ENCODE results near the gene ZNF711. TPM values are rescaled to one million over a fixed set of nuclear protein-coding genes. Genes with fewer than 3 reads are reported as not detected.
A peak's percentile ranks its signal among the peaks of the same experiment; 100 is the strongest.
"Not testable (repeated sequence)": the region's sequence is repeated elsewhere in the genome, so short reads cannot be mapped to it uniquely, and the experiment has no call there.

Gene ZNF711
- total RNA-seq, 1 experiment from 2014 or later = 28.3 TPM

GRCh38 chrX:85244450-85245211 is 840 bp downstream of the ZNF711 start:
- no peaks in the 10 kb centered on the region for H4K20me1 ChIP-seq (ENCODE audit: insufficient read depth, low read depth, low read length)
- H3K4me3 ChIP-seq (ENCODE audit: low read length) = peak overlapping the region; percentile 72
- DNase-seq = peak; percentile 73
- peaks cover 14% of the 10 kb centered on the region for H3K4me1 ChIP-seq (ENCODE audit: low read length)
- no peaks in the 10 kb centered on the region; the same call in 1 of the 2 replicates for H3K9me3 ChIP-seq (ENCODE audit: low read length)
- H3K36me3 ChIP-seq (ENCODE audit: insufficient read depth, low read length) = peaks cover 23% of the 10 kb centered on the region
- H3K27ac ChIP-seq (ENCODE audit: low read length) = no peak overlapping the region
- peak overlapping the region; percentile 96; the same call in 1 of the 2 replicates for H2AFZ ChIP-seq (ENCODE audit: low read length)
- H3K79me2 ChIP-seq (ENCODE audit: low read length) = peaks cover 40% of the 10 kb centered on the region
- H3K27me3 ChIP-seq (ENCODE audit: low read length) = no peaks in the 10 kb centered on the region
- H3K9me2 ChIP-seq (replicated peaks; ENCODE audit: insufficient read depth, low read length) = no peaks in the 10 kb centered on the region
- peak overlapping the region; percentile 61 for H3K4me2 ChIP-seq (ENCODE audit: low read depth, low read length, poor library complexity, severe bottlenecking)
- peak overlapping the region; percentile 75 for H3K9ac ChIP-seq (ENCODE audit: low read length)

DNA sequence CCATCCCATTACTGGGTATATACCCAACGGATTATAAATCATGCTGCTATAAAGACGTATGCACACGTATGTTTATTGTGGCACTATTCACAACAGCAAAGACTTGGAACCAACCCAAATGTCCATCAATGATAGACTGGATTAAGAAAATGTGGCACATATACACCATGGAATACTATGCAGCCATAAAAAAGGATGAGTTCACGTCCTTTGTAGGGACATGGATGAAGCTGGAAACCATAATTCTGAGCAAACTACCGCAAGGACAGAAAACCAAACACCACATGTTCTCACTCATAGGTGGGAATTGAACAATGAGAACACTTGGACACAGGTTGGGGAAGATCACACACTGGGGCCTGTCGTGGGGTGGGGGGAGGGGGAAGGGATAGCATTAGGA is 41.5 kb downstream of the ZNF711 start:
- H3K36me3 ChIP-seq (ENCODE audit: insufficient read depth, low read length); H3K27ac ChIP-seq (ENCODE audit: low read length); H3K9me2 ChIP-seq (replicated peaks; ENCODE audit: insufficient read depth, low read length); DNase-seq; H3K4me1 ChIP-seq (ENCODE audit: low read length); H3K9ac ChIP-seq (ENCODE audit: low read length); H2AFZ ChIP-seq (ENCODE audit: low read length); H3K79me2 ChIP-seq (ENCODE audit: low read length); H3K4me2 ChIP-seq (ENCODE audit: low read depth, low read length, poor library complexity, severe bottlenecking); H3K4me3 ChIP-seq (ENCODE audit: low read length); H4K20me1 ChIP-seq (ENCODE audit: insufficient read depth, low read depth, low read length); H3K27me3 ChIP-seq (ENCODE audit: low read length): not testable (repeated sequence)
- H3K9me3 ChIP-seq (ENCODE audit: low read length) = peaks cover 11% of the 10 kb centered on the region

DNA sequence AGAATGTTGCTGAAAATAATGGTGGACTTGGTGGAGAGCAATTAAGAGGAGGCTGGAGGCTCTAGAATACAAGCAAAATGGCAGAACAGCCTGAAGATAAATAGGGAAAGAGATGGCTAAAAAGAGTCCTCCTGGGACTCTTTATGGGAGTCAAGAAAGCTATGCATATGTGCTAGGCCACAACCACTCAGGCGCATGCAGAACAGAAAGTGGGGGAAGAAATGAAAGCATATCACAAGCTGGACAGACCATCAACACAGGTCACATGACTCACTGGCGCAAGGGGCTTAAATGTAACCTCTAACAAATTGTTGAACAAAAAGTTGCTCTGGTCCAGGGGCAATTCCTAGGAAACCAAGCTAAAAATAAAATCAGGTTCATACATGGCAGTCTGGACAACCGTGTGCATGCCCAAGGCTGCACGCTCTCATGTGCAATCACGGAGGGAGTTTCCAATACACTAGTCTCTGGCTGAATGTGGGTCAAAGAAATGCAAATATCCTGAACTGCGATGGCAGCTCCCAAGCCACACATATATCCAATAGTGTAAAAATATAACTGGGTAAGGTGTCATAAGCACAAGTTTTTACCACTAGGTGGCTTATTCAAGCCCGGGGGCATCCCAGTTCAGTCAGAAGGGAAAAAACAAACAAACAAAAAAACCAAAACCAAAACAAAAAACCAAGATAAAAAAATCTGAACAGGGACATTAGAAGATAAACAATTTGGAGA is 45.4 kb downstream of the ZNF711 start:
- H3K36me3 ChIP-seq (ENCODE audit: insufficient read depth, low read length) = no peaks in the 10 kb centered on the region
- peaks cover 17% of the 10 kb centered on the region for H3K9me3 ChIP-seq (ENCODE audit: low read length)
- DNase-seq = no peak
- no peaks in the 10 kb centered on the region for H3K27me3 ChIP-seq (ENCODE audit: low read length)
- no peak overlapping the region for H2AFZ ChIP-seq (ENCODE audit: low read length)
- H3K4me2 ChIP-seq (ENCODE audit: low read depth, low read length, poor library complexity, severe bottlenecking) = no peak overlapping the region
- no peak overlapping the region for H3K27ac ChIP-seq (ENCODE audit: low read length)
- H3K4me3 ChIP-seq (ENCODE audit: low read length) = no peak overlapping the region
- no peaks in the 10 kb centered on the region for H3K4me1 ChIP-seq (ENCODE audit: low read length)
- H3K79me2 ChIP-seq (ENCODE audit: low read length) = no peaks in the 10 kb centered on the region
- no peaks in the 10 kb centered on the region for H4K20me1 ChIP-seq (ENCODE audit: insufficient read depth, low read depth, low read length)
- H3K9ac ChIP-seq (ENCODE audit: low read length) = no peak overlapping the region
- no peaks in the 10 kb centered on the region for H3K9me2 ChIP-seq (replicated peaks; ENCODE audit: insufficient read depth, low read length)

DNA sequence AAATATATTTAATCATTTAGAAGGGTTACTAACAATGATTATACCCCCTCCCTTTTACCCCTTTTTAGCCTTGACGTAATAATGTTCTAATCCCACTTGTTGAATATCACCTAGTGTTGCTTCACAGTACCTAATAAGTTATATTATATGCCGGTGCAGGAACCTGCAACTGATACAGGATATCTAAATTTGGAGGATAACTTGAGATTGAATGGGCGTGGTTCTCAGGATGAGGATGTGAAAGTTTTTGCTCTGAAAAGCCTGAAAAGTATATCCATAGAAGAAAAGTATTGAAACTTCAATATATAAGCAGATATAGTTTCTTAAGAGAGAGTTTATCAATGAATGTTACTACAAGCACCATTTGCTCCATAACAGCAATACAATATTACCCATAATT is 59.8 kb downstream of the ZNF711 start:
- Histone ChIP-seq H3K9me2 (replicated peaks; ENCODE audit: insufficient read depth, low read length) (no peaks in the 10 kb centered on the region), H3K9me3 (ENCODE audit: low read length) (0 out of 2 replicates have a peak, but pooled peaks cover 9% of the 10 kb centered on the region), H2AFZ (ENCODE audit: low read length) (no peak overlapping the region), H3K36me3 (ENCODE audit: insufficient read depth, low read length) (peaks cover 12% of the 10 kb centered on the region), H3K4me2 (ENCODE audit: low read depth, low read length, poor library complexity, severe bottlenecking) (peak overlapping the region; percentile 26), H3K9ac (ENCODE audit: low read length) (no peak overlapping the region), H3K79me2 (ENCODE audit: low read length) (no peaks in the 10 kb centered on the region), H4K20me1 (ENCODE audit: insufficient read depth, low read depth, low read length) (no peaks in the 10 kb centered on the region), H3K27me3 (ENCODE audit: low read length) (no peaks in the 10 kb centered on the region), H3K27ac (ENCODE audit: low read length) (no peak overlapping the region), H3K4me1 (ENCODE audit: low read length) (peaks cover 15% of the 10 kb centered on the region), H3K4me3 (ENCODE audit: low read length) (no peak overlapping the region)
- DNase-seq = peak; percentile 69

GRCh38 chrX:85309717-85310116 is 65.9 kb downstream of the ZNF711 start:
- H4K20me1 ChIP-seq (ENCODE audit: insufficient read depth, low read depth, low read length) = no peaks in the 10 kb centered on the region
- DNase-seq = peak; percentile 53
- H3K79me2 ChIP-seq (ENCODE audit: low read length) = no peaks in the 10 kb centered on the region
- H3K9ac ChIP-seq (ENCODE audit: low read length) = no peak overlapping the region
- H3K27ac ChIP-seq (ENCODE audit: low read length) = no peak overlapping the region
- H3K4me1 ChIP-seq (ENCODE audit: low read length) = no peaks in the 10 kb centered on the region
- no peak overlapping the region for H3K4me2 ChIP-seq (ENCODE audit: low read depth, low read length, poor library complexity, severe bottlenecking)
- H2AFZ ChIP-seq (ENCODE audit: low read length) = no peak overlapping the region
- no peaks in the 10 kb centered on the region for H3K9me2 ChIP-seq (replicated peaks; ENCODE audit: insufficient read depth, low read length)
- H3K9me3 ChIP-seq (ENCODE audit: low read length) = no peaks in the 10 kb centered on the region
- no peaks in the 10 kb centered on the region for H3K27me3 ChIP-seq (ENCODE audit: low read length)
- H3K4me3 ChIP-seq (ENCODE audit: low read length) = no peak overlapping the region
- H3K36me3 ChIP-seq (ENCODE audit: insufficient read depth, low read length) = no peaks in the 10 kb centered on the region

DNA sequence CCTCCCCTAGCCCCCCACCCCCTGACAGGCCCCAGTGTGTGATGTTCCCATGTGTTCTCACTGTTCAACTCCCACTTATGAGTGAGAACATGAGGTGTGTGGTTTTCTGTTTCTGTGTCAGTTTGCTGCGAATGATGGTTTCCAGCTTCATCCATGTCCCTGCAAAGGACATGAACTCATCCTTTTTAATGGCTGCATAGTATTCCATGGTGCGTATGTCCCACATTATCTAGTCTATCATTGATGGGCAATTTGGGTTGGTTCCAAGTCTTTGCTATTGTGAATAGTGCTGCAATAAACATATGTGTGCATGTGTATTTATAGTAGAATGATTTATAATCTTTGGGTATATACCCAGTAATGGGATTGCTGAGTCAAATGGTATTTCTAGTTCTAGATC is 67.6 kb downstream of the ZNF711 start:
- not testable (repeated sequence) for H3K27ac ChIP-seq (ENCODE audit: low read length); H3K9ac ChIP-seq (ENCODE audit: low read length); H3K9me3 ChIP-seq (ENCODE audit: low read length); H3K36me3 ChIP-seq (ENCODE audit: insufficient read depth, low read length); H3K4me1 ChIP-seq (ENCODE audit: low read length); H3K4me2 ChIP-seq (ENCODE audit: low read depth, low read length, poor library complexity, severe bottlenecking); DNase-seq; H4K20me1 ChIP-seq (ENCODE audit: insufficient read depth, low read depth, low read length); H3K79me2 ChIP-seq (ENCODE audit: low read length); H2AFZ ChIP-seq (ENCODE audit: low read length); H3K4me3 ChIP-seq (ENCODE audit: low read length); H3K27me3 ChIP-seq (ENCODE audit: low read length); H3K9me2 ChIP-seq (replicated peaks; ENCODE audit: insufficient read depth, low read length)

Other genes with a start within 250 kb of the ZNF711 start
- 5.3 and 15.0 TPM in 2 replicates for gene APOOL, start 240.1 kb upstream of the ZNF711 start, total RNA-seq (2014; rRNA removed; shearing (Covaris generic); ENCODE audit: low replicate concordance)
- 0.52 and 0.79 TPM in 2 replicates for gene SATL1, start 212 bp upstream of the ZNF711 start, total RNA-seq (2014; rRNA removed; shearing (Covaris generic); ENCODE audit: low replicate concordance)
- 14.4 and 16.9 TPM in 2 replicates for gene POF1B, start 135.7 kb downstream of the ZNF711 start, total RNA-seq (2014; rRNA removed; shearing (Covaris generic); ENCODE audit: low replicate concordance)

Data from Karpas-422 (cell line).